ENCODE results near the gene TMEM143.

GRCh38 chr19:48368936-48369335 lies 5.2 kb upstream of the TMEM143 start:
- TF ChIP-seq CTCF (IDR thresholded peaks at IDR 0.05; ENCODE audit: low read depth, low read length, poor library complexity, severe bottlenecking) (no peak), EZH2phosphoT487 (IDR thresholded peaks at IDR 0.05; ENCODE audit: borderline replicate concordance, low read length) (no peak)
